ENCODE results near the gene RHOD.

RHOD gene

DNA sequence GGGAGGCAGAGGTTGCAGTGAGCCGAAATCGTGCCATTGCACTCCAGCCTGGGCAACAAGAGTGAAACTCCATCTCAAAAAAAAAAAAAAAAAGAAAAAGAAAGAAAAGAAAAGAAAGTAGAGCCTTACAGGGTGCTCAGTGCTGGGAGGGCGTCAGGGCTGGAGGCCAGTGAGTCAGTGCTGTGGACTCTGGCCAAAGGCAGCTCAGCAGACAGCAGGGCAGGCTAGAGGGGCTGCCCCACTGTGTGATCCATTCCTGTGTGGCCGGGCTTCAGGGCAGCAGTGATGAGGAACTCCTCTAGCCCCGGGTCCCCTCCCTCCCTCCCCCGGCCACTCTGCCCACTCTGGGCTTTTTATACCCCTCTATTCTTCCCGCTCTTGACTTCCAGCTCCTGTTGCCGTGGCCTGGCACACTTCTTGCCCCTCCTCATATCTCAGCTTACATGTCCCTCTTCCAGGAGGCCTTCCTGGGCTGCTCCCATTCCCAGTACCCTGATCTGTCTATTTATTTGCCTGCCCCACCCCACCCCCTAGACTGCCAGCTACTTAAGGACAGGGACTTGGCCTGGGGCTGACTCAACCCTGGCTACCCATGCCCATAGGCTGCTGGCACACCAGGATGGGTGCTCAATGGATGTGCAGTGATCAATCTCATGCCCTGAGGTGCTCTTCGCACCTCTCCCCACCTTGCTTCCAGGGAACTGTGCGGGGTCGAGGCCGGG, 23.7 kb upstream of the RHOD start:
- no peak for DNase-seq

GRCh38 chr11:67033661-67034166, 22.9 kb upstream of the RHOD start:
- no peak for DNase-seq

DNA sequence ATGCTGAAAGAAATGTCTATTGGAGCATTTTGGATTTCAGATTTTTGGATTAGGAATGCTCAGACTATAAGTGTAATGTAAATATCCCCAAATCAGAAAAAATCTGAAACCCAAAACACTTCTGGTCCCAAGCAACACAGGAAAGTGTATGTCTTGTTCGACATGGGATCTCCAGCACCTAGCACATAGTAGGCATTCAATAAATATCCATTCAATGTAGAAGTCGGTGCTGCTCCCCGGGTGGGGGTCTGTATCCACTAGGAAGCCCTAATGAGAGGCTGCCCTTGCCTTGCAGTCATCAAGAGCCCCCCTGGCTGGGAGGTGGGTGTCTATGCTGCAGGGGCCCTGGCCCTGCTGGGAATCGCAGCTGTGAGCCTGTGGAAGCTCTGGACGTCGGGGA, 22.3 kb upstream of the RHOD start:
- DNase-seq = no peak

- no peak for DNase-seq
Measured at GRCh38 chr11:67040147-67040546, 16.5 kb upstream of the RHOD start.

DNA sequence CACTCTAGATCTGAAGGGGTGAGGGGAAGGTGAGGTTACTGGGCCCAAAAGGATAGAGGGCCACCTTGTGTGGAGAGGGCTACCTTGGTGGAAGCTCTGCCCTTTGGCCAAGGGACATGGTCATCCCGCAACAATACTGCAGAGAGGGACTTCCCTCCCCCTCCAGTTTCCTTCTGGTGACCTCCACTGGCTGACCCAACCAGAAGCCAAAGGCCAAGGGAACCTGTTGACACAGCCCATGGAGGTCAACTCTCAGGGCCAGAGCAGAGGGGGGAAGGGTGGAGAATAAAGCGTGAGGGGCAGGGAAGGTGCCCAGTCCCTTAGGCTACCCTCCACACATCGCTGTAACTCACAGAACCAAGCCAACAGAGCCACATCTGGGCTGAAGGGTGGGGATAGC, 15.0 kb upstream of the RHOD start:
- no peak for DNase-seq

DNA sequence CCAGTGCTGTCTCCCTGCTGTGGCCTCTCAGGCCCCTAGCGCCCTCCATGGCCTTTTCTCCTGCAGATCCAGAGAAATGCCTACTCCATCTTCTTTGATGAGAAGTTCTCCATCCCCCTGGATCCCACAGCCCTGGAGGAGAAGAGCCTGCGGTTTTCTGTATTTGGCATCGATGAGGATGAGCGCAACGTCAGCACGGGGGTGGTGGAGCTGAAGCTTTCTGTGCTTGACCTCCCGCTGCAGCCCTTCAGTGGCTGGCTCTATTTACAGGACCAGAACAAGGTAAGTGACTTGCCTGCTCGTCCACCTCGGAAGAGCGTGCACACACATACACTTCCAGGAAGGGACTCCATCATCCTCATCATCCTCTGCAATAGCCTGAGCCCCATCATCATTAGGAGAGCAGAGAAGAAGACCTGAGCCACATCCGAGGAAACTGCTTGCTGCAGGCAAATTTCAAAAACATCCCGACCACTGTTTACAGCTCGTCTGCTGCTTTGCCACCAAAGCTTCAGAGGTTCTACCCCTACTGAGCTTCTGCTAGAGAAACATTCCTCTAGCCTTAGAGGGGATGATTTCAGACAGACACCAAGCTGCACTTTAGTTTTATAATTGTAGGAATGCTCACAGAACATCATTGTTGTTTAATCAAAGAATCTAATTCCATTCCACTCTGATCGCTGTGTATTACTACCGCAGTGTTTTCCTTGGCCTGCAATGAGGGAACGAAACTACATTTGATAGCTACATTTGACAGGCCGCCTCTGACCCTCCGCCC, 12.9 kb upstream of the RHOD start:
- no peak for DNase-seq

GRCh38 chr11:67044496-67044895, 12.2 kb upstream of the RHOD start:
- no peak for DNase-seq

DNA sequence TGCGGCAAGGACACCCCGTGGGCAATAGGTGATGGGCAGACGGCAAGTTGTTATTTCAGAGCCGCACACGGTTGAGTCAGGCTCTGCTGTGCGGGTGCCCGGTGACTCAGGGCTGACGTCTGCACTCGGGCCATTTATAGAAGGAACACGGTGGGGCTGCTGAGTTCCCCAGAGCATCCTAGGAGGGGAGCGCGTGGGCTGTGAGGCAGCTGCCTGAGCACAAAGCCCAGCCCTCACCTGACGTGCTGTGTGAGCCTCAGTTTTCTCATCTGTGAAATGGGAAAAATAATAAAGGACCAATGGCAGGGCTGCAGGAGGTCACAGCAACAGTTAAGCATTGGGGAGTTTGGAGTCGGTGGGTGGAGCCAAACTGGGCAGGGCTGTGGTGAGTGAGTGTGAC, 11.3 kb upstream of the RHOD start:
- DNase-seq = no peak

DNA sequence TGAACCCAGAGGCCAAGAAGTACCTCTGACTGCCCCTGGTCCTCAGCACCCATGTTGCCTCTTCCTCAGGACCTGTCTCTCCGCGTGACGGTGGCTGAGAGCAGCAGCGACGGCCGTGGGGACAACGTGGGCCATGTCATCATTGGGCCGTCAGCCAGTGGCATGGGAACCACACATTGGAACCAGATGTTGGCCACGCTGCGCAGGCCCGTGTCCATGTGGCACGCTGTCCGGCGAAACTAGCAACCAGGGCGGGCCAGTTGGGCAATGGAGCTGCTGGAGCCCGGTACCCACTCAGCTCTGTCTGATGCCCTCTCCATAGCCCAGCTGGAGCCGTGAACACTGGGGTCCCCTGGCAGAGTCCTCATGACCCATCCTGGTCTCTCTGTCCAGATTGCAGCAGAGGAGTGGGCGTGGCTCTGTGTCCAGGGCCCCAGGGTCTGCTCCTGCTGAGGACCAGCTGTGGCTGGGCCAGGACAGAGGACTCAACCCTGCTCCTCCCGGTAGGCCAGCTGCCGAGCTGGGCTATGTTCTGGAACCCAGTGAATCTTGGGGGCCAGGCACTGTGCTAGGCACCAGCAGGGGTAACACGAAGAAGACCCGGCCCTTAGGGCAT, 8.0 kb upstream of the RHOD start:
- DNase-seq = no peak

GRCh38 chr11:67050139-67050538, 6.5 kb upstream of the RHOD start:
- DNase-seq = no peak

DNA sequence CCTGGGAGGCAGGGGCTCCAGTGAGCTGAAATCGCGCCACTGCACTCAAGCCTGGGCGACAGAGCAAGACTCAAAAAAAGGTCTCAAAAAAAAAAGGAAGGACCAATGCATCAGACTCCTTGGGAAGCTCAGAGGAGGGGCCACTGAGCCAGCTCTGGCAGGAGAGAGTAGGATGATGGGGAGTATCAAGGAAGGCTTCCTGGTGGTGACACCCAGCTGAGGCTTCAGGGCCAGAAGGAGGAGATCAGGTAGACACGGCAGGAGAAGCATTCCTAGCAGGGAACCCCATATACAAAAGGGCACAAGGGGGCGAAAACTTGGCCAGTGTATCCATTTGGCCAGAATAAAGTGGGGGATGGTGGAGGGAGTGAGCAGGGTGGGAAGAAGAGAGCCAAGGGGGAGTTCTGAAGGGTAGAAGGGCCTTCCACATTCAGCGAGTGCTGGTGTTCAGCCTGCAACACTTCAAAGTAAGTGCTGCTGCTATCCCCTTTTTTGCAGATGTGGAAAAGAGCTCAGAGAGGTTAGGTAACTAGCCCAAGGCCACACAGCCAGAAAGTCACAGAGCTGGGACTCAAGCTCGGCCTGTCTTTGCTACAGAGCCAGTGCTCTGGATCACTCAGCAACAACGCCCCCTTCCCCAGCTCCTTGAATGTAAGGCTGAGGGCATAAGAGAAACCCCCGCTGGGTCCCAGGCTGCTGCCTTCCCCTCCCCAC, 5.3 kb upstream of the RHOD start:
- no peak for DNase-seq

GRCh38 chr11:67051945-67052488, 4.6 kb upstream of the RHOD start:
- DNase-seq = no peak

GRCh38 chr11:67052891-67053290, 3.8 kb upstream of the RHOD start:
- DNase-seq = no peak

- DNase-seq = peak; percentile 13 to 37
Measured at GRCh38 chr11:67053896-67054329, 2.7 kb upstream of the RHOD start.

- no peak for DNase-seq
Measured at GRCh38 chr11:67054346-67054835, 2.3 kb upstream of the RHOD start.

DNA sequence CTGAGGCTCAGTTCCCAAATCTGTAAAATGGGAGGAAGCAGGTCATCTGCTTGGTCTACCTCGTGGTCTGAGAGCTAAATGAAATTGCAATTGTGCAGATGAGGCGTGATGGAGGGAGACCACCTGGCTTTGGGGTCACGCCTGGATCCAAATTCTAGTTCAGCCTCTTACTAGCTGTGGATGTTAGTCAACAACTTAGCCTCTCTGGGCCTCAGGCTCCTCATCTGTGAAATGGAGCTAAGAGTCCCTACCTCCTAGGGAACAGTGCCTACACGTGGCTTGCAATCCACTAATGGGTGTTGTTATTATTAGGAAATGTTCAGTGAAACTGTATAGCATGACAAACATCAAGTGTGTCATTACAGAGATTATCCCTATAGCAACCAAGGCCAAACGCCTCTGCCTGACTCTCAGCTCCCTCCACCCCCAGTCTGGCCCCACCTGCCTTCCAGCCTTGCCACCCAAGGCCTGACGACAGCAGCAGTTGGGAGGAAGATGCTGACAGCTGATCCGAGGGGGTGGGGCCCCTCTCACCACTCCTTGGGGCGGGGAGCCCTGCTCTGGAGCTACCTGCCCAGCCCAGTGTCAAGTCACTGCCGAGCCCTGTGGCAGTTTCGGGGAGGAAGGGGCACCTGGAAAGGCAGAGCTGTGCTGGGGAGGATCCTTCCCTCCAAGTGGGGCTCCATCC, 1.7 kb upstream of the RHOD start:
- no peak for DNase-seq

GRCh38 chr11:67055812-67056211, 835 bp upstream of the RHOD start:
- DNase-seq = no peak

- no peak for DNase-seq
Measured at GRCh38 chr11:67057205-67057672, 592 bp downstream of the RHOD start.

DNA sequence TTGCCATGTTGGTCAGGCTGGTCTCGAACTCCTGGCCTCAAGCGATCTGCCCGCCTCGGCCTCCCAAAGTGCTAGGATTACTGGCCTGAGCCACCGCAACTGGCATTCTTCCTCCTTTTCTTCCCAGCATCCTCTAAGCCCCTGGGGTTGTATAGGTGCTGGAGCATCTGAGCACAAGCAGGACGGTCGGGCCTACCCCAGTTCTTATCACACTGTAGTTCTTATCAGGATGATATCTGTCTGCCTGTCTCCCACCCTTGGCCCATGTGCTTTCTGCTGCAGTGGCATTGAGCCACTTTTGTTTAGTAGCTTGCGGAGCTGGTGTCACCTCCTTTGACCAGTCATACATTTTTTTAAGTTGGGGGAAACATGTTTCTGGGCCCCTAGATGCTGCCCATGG, 1.9 kb downstream of the RHOD start:
- no peak for DNase-seq

DNA sequence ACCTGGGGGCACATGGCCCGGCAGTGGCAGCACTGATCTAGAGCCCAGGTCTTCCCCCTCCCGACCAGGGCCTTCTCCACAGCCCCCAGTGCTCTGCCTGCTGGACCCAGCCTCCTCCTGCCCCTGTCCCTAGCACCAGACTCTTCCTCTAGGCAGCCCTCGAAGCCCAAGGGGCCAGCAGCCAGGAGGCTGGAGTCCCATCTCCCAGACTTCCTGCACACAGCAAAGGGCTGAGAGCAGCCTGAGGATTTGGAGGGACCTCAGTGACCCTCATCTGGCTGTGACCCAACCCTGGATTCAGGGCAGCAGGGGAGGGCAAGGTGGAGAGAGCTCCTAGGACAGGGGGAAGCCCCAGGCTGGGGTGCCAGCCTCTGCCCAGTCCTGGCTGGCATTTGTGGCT, 3.0 kb downstream of the RHOD start:
- no peak for DNase-seq

DNA sequence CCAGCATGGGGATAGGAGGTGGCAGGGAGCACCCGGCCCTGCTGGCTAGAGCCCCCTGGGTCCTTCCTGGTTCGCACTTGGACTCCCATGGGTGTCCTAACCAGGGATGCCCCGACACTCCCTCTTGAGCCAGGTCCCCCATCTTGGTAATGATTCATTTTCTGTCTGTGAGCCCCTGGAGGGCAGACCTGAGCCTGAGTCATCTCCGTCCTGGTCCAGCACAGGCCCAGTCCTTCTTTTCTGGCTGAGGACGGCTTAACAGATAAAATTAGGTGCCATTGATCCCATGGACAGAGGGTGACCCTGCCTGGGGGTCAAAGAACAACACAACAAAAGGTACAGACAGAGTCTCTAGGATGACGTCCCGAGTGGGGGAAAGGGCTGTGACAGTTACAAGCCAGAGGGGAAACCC, 3.5 kb downstream of the RHOD start:
- no peak for DNase-seq
